DND-41 (cell line): ENCODE data around the gene HYAL4.

Source experiments
- EZH2 ChIP-seq: IDR thresholded peaks from 3 replicates; pipeline ENCODE4 v1.6.1; 2012; ENCODE audit warnings: borderline replicate concordance, low read depth, mild to moderate bottlenecking, moderate library complexity, low read length, inconsistent platforms; ENCODE audit not compliant: severe bottlenecking
- TF ChIP-seq, protein P1 (sequence below): IDR thresholded peaks from 2 replicates; pipeline ENCODE4 v1.5.1; 2012; ENCODE audit warnings: borderline replicate concordance, low read length, moderate library complexity, mild to moderate bottlenecking; ENCODE audit not compliant: poor library complexity, severe bottlenecking; ENCODE audit errors: extremely low read depth

DNA sequence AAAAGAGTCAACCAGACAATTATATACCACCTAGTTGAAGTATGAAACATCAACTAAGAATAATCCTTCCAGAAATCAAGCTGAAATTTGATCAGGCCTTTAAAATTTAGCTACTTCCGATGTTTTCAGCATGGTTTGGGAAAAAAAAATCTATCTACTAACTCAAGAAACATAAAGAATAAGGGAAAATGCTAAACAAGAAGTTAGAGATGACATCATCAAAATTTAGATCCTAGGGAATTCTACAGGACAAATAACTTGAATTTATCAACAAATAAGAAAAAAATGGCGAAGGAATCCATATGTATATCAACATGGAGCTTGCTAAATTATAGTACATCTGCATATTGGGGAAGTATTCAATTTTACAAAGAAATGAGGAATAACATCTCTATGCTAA, 36.3 kb downstream of the HYAL4 start:
- TF ChIP-seq, protein P1, sequence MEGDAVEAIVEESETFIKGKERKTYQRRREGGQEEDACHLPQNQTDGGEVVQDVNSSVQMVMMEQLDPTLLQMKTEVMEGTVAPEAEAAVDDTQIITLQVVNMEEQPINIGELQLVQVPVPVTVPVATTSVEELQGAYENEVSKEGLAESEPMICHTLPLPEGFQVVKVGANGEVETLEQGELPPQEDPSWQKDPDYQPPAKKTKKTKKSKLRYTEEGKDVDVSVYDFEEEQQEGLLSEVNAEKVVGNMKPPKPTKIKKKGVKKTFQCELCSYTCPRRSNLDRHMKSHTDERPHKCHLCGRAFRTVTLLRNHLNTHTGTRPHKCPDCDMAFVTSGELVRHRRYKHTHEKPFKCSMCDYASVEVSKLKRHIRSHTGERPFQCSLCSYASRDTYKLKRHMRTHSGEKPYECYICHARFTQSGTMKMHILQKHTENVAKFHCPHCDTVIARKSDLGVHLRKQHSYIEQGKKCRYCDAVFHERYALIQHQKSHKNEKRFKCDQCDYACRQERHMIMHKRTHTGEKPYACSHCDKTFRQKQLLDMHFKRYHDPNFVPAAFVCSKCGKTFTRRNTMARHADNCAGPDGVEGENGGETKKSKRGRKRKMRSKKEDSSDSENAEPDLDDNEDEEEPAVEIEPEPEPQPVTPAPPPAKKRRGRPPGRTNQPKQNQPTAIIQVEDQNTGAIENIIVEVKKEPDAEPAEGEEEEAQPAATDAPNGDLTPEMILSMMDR, result no peak
- TF ChIP-seq EZH2, result no peak
